WI38 (cell line): ENCODE data around the gene ALDH1L1.

ENCODE experiments used
- H3K4me3 ChIP-seq: 2 replicates; pipeline ENCODE4 v1.5.1; 2011; ENCODE audit warnings: low read depth, mild to moderate bottlenecking, control low read depth, low read length
- TF ChIP-seq, protein P1 (sequence below): IDR thresholded peaks from 2 replicates; pipeline ENCODE4 v1.5.1; 2012; ENCODE audit warnings: low read depth, mild to moderate bottlenecking, control low read depth, low read length

Gene ALDH1L1

DNA sequence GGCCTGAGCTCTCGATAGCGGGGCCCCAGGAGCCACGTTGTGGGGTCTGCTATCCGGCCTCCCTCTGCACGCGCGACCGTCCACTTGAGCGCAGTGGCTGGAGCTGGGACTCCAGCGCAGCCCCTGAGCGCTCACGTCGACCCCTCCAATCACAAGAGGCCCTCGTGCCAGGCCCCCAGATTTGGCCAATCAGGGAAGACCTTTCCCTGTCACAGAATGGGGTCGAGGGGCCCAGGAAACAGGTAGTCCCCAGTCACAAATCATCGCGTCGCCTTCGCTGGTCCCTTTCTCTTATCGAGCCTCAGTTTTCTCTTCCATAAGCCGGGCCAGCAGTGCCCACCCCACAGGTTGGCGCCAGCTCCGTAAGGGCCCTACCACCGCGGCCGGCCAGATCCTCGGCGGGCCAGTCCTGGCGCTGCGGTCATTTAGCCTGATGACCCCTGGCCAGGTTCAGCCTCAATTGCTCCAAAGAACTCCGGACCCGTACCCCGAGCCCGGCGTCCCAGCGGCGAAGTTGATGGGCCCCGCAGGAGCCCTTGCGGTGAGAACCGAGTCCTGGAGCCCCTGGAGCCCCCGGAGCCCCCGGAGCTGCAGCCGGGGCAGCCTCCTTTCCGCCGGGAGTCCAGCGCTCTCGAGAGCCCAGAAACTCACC lies 435 bp downstream of the ALDH1L1 start:
- no peak overlapping the region for H3K4me3 ChIP-seq
- TF ChIP-seq, protein P1, sequence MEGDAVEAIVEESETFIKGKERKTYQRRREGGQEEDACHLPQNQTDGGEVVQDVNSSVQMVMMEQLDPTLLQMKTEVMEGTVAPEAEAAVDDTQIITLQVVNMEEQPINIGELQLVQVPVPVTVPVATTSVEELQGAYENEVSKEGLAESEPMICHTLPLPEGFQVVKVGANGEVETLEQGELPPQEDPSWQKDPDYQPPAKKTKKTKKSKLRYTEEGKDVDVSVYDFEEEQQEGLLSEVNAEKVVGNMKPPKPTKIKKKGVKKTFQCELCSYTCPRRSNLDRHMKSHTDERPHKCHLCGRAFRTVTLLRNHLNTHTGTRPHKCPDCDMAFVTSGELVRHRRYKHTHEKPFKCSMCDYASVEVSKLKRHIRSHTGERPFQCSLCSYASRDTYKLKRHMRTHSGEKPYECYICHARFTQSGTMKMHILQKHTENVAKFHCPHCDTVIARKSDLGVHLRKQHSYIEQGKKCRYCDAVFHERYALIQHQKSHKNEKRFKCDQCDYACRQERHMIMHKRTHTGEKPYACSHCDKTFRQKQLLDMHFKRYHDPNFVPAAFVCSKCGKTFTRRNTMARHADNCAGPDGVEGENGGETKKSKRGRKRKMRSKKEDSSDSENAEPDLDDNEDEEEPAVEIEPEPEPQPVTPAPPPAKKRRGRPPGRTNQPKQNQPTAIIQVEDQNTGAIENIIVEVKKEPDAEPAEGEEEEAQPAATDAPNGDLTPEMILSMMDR = no peak

DNA sequence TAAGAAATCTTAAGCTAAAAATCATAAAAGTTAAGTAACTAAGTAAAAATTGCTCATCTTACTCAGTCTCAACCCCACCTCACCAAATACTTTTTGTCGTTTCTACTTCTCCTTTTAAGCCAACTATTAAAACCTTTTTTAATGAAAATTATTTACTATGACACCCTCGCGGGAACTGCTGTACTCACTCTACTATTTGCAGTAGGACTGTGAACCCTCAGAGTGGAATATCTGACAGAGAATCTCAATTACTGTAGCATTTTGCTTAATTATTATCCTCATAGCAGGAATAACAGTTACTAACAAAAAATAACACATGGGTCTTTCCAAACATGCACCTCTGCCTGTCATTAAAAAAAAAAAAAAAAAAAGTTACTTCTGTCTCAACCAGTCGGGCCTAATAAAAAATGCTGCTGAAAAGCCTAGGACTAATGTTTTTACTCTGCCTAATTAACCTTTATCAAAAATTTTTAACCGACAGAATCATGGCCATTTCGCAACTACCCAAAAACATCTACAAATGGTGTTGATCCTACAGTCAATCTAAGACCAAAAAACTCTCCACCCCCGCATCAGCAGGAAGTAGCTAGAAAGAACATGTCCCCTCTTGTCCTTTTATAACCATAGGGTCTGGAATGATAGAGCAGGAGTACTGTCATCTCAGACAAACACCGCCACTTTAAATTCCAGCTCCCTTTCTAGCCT lies 10.2 kb downstream of the ALDH1L1 start:
- H3K4me3 ChIP-seq = no peak overlapping the region
- TF ChIP-seq, protein P1 = no peak

DNA sequence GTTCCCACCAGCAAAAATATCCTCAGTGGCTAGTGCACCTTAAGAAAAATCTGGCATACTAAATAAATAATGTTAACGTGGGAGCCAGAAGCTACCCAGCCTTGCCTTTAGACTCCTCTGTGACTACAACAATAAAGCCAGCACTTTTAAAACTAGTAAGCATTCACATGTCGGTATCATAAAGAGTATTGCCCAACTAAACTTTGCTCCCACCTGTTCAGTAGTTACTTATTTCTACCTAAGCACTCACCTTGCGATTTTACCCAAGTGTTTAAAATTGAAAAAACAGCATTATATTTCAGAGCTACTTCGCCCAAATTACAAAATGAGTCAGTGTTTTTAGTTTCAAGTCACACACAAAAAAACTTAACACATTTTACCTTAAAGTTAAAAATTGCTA lies 12.8 kb downstream of the ALDH1L1 start:
- TF ChIP-seq, protein P1 = no peak

DNA sequence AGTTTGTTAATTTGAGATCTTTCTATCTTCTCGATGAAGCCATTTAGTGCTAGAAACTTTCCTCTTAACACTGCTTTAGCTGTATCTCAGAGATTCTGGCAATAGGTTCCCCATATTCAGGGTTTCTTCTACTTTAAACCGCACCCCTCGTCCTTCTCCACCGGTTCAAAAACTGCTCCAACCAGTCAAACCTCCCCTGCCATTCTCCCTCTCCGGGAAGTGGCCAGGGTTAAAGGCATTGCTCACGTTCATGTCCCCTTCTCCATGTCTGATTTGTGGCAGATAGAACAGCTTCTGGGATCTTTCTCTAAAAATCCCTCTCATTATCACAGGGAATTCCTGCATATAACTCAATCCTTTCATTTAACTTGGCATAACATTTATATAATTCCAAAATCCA lies 14.4 kb downstream of the ALDH1L1 start:
- TF ChIP-seq, protein P1 = no peak
- H3K4me3 ChIP-seq = no peak overlapping the region

More for the DNA sequence above, 12.8 kb downstream of the ALDH1L1 start:
- H3K4me3 ChIP-seq = no peak overlapping the region

DNA sequence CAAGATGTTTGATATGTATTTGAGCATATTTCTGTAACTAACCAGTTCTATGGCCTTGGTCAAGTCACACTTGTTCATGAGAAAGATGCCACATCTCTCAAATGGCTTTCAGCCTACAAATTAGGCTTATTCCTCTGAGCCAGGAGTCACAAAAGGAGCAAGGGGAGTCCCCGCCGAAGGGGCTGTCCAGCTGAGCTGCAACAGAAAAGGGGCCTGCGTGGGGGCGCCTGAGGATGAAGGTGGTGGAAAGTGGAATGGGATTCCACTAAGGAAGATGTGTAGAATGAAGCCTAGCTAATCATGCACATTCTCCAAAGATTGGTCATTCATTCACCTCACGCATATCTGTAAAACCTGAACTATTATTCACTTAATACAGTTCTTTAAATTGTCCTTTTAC lies 19.1 kb downstream of the ALDH1L1 start:
- no peak overlapping the region for H3K4me3 ChIP-seq
- TF ChIP-seq, protein P1 = no peak

DNA sequence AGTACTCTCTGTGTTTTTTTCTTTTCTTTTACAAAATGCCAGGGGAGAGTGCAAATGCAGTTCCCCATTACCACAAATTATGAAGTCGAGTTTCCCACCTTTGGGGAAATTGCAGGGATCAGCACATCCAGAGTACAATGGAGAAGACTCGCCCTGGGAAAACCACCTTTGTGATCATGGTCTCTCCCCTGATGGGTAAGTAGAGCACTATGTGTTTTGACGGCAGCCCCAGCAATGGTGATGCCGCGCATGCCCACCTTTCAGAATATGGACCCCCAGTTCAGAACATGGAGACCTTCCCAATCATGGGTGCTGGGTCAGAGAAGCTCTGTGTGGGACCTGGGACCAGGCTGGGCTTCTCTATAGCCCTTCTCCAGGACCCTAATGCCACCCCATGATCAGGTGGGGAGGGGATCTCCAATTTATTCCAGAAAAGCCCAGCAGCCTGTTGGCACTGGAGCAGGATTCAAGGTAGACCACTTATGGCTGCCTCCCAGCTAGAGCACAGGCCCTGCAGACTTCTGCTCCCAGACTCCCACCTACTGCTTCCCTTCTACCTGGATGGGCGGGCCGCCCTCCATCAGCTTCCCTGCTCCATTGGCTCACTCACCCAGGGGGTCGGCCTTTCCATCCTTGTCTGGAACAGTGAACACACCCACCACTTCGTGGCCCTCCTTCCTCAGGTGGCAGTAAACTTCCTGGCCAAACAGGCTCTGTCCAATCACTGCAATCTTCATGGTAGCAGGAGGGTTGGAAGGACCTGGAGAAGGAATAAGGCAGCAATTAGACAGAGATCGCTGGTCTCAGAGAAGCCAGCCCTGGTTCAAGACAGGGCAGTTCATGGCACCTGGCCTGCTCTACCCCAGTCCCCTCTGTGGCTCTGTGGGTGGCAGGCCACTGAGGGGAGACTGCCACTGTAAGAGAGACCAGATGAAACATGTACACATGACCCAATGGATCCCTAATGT lies 19.9 kb downstream of the ALDH1L1 start:
- TF ChIP-seq, protein P1 = no peak
- no peak overlapping the region for H3K4me3 ChIP-seq
